SK-N-MC (cell line): ENCODE measurements around the gene MRPS34.

Source experiments
- EZH2 ChIP-seq: fragments of 200-600 bp; sonication (generic); IDR thresholded peaks from one replicate; pipeline ENCODE4 v1.6.1; 2017; ENCODE audit warnings: antibody characterized with exemption
- FOXP2 ChIP-seq: optimal IDR thresholded peaks from 2 replicates; pipeline ENCODE3; 2011; ENCODE audit warnings: mild to moderate bottlenecking, moderate library complexity; ENCODE audit not compliant: insufficient read depth; ENCODE audit errors: extremely low read length, control extremely low read depth
- POLR2AphosphoS5 ChIP-seq: IDR thresholded peaks from 2 replicates; pipeline ENCODE4 v1.6.1; 2012; ENCODE audit warnings: mild to moderate bottlenecking, low read depth, low read length, borderline replicate concordance

DNA sequence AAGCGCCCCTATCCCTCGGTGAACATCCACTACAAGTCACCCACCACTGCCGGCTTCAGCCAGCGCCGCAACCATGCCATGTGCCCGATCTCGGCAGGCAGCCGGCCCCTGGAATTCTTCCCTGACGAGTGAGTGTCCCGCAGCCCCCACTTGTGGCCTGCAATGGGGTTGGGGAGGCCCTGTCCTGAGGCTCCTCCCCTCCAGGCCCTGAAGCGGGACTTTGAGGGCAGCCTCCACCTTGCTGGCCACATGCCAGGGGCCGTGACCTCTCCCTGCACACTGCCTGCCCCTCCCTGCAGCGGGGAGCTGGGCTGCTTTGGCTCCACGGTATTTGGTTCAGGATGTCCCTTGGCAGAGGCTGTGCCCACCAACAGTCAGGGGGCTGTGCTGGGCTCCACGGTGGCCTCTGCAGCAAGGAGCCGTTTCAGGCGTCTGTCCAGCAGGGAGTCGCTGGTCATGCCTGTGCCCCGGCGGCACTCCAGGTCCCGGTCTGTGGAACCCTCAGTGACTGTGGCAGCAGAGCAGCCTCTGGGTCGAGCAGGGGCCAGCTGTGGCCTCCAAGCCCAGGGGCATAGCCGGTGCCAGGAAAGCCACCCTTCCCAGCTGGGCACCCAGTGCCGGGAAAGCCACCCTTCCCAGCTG, 9.9 kb downstream of the MRPS34 start:
- TF ChIP-seq EZH2 (no peak), POLR2AphosphoS5 (no peak), FOXP2 (no peak)
